Keratinocyte (primary cell): ENCODE measurements around the gene PAIP2. TPM values are rescaled to one million over a fixed set of nuclear protein-coding genes. Genes with fewer than 3 reads are reported as not detected.
"Not testable (repeated sequence)": the region's sequence is repeated elsewhere in the genome, so short reads cannot be mapped to it uniquely, and the experiment has no call there.

Experiments
- DNase-seq: peaks from one replicate; pipeline ENCODE4 v3.0.0-alpha.2; 2011; ENCODE audit warnings: low read depth, missing footprints, low spot score
- FAIRE-seq: peaks from 2 replicates; lab custom pipeline; 2011; peaks lifted over from hg19 to GRCh38; lab: Jason Lieb, UNC
- H2AFZ ChIP-seq: 2 replicates; pipeline ENCODE4 v1.6.0; 2012; ENCODE audit warnings: low read length, control low read depth, inconsistent platforms; ENCODE audit not compliant: control insufficient read depth
- H3K27ac ChIP-seq: 2 replicates; pipeline ENCODE4 v1.5.1; 2011; ENCODE audit warnings: low read length; ENCODE audit not compliant: control insufficient read depth, insufficient read depth
- H3K27me3 ChIP-seq: 3 replicates; pipeline ENCODE4 v1.6.0; 2011; ENCODE audit warnings: low read length; ENCODE audit not compliant: control insufficient read depth, insufficient read depth; ENCODE audit errors: extremely low read depth
- H3K36me3 ChIP-seq, 2 experiments: 2 replicates in 1 of 2; 3 replicates in 1 of 2; pipeline ENCODE4 v1.5.1; 2011; ENCODE audit warnings: low read length in 2 of 2, mild to moderate bottlenecking in 1 of 2; ENCODE audit not compliant: control insufficient read depth in 2 of 2, insufficient read depth in 2 of 2; ENCODE audit errors: extremely low read depth in 1 of 2
- H3K4me1 ChIP-seq: 3 replicates; pipeline ENCODE4 v1.5.1; 2011; ENCODE audit warnings: low read length; ENCODE audit not compliant: control insufficient read depth, insufficient read depth; ENCODE audit errors: extremely low read depth
- H3K4me2 ChIP-seq: 3 replicates; pipeline ENCODE4 v1.6.0; 2011; ENCODE audit warnings: low read depth, low read length; ENCODE audit not compliant: control insufficient read depth, insufficient read depth; ENCODE audit errors: extremely low read depth
- H3K4me3 ChIP-seq, 3 experiments: fragments of 200-600 bp in 1 of 3; sonication (generic) in 1 of 3; 2 replicates in 2 of 3; 3 replicates in 1 of 3; pipeline ENCODE4 v1.5.1; 2011 to 2016; ENCODE audit warnings: low read length in 3 of 3, mild to moderate bottlenecking in 3 of 3, control low read depth in 2 of 3, inconsistent platforms in 1 of 3, low read depth in 1 of 3, mixed read lengths in 1 of 3, mixed run types in 1 of 3, moderate library complexity in 1 of 3; ENCODE audit not compliant: control insufficient read depth in 2 of 3, insufficient read depth in 2 of 3; ENCODE audit errors: extremely low read depth in 1 of 3
- H3K79me2 ChIP-seq: 2 replicates; pipeline ENCODE4 v1.6.0; 2012; ENCODE audit warnings: low read length; ENCODE audit not compliant: control insufficient read depth, insufficient read depth
- H3K9ac ChIP-seq: 3 replicates; pipeline ENCODE4 v1.6.0; 2011; ENCODE audit warnings: low read length; ENCODE audit not compliant: control insufficient read depth, insufficient read depth; ENCODE audit errors: extremely low read depth
- H3K9me1 ChIP-seq: 3 replicates; pipeline ENCODE4 v1.6.0; 2011; ENCODE audit warnings: low read length; ENCODE audit not compliant: control insufficient read depth, insufficient read depth; ENCODE audit errors: extremely low read depth
- H3K9me3 ChIP-seq: 2 replicates; pipeline ENCODE4 v1.5.1; 2012; ENCODE audit warnings: low read depth, low read length; ENCODE audit not compliant: control insufficient read depth
- H4K20me1 ChIP-seq: 3 replicates; pipeline ENCODE4 v1.6.0; 2011; ENCODE audit warnings: low read length; ENCODE audit not compliant: control insufficient read depth, insufficient read depth; ENCODE audit errors: extremely low read depth
- EZH2 ChIP-seq: IDR thresholded peaks from one replicate; pipeline ENCODE4 v1.6.1; 2012; ENCODE audit warnings: inconsistent platforms, mild to moderate bottlenecking, low read length, moderate library complexity
- dilution Hi-C: fragments of 300-500 bp; cut with MboI; formaldehyde crosslinking; loops from one replicate; pipeline ENCODE4 v1.7.0; 2020; ENCODE audit warnings: low sequenced_read_pairs; ENCODE audit not compliant: extremely low pct_ligation_motif_present
- polyA plus RNA-seq, 5 experiments: library from polyadenylated mRNA; depleted of rRNA in 3 of 5; stranded (reverse) in 3 of 5; stranded (forward) in 1 of 5; unstranded in 1 of 5; fragments of >200 nt; gene quantifications; 1 replicate in 1 of 5; 2 replicates in 3 of 5; 3 replicates in 1 of 5; pipeline versions ENCODE4 v1.2.1 to v1.2.3, GENCODE V29; 2011 to 2012; ENCODE audit warnings: missing spikeins in 2 of 5, low read depth in 1 of 5, low replicate concordance in 1 of 5
- TF ChIP-seq, protein P1 (sequence below), 3 experiments: IDR thresholded peaks in 1 of 3; conservative IDR thresholded peaks in 1 of 3; optimal IDR thresholded peaks in 1 of 3; 2 replicates in 2 of 3; 3 replicates in 1 of 3; pipeline versions ENCODE3 to v1.5.1; 2011; ENCODE audit warnings: low read length in 3 of 3, mild to moderate bottlenecking in 3 of 3, moderate library complexity in 2 of 3, control low read depth in 1 of 3, inconsistent platforms in 1 of 3; ENCODE audit not compliant: insufficient read depth in 2 of 3; ENCODE audit errors: extremely low read depth in 1 of 3

PAIP2 gene
- polyA plus RNA-seq, 1 donor (not counting 4 experiments of a cell fraction or from before 2014, with no cell fraction given) = 65.6 TPM

DNA sequence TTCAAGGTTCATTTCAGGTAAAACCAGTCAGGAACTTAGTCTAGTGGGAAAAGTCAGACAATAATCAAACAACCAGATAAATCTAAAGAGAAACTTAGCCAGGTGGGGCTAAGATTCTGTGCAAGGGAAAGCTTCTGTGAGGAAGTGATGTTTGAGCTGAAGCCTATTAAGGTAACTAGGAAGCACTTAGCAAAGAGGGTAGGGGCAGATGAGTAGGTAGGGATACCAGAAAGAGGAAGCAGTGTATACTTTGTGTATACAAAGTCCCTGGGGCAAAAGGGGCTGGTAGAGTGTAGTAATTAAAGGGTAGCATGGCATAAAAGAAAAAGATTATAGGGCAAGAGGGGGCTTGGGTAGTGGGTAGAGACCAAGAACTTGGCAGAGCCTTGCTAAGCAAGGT is 65.9 kb downstream of the PAIP2 start:
- Histone ChIP-seq H3K4me1 (peaks cover 14% of the 10 kb centered on the region), H3K79me2 (no peaks in the 10 kb centered on the region), H3K9me1 (no peaks in the 10 kb centered on the region), H3K4me2 (no peak overlapping the region), H3K36me3 (no peaks in the 10 kb centered on the region), H3K27me3 (no peaks in the 10 kb centered on the region), H3K9ac (no peak overlapping the region), H3K4me3 (no peak overlapping the region), H4K20me1 (no peaks in the 10 kb centered on the region), H2AFZ (no peak overlapping the region), H3K9me3 (no peaks in the 10 kb centered on the region), H3K27ac (no peak overlapping the region)
- no peak for TF ChIP-seq EZH2
- TF ChIP-seq, protein P1, sequence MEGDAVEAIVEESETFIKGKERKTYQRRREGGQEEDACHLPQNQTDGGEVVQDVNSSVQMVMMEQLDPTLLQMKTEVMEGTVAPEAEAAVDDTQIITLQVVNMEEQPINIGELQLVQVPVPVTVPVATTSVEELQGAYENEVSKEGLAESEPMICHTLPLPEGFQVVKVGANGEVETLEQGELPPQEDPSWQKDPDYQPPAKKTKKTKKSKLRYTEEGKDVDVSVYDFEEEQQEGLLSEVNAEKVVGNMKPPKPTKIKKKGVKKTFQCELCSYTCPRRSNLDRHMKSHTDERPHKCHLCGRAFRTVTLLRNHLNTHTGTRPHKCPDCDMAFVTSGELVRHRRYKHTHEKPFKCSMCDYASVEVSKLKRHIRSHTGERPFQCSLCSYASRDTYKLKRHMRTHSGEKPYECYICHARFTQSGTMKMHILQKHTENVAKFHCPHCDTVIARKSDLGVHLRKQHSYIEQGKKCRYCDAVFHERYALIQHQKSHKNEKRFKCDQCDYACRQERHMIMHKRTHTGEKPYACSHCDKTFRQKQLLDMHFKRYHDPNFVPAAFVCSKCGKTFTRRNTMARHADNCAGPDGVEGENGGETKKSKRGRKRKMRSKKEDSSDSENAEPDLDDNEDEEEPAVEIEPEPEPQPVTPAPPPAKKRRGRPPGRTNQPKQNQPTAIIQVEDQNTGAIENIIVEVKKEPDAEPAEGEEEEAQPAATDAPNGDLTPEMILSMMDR (optimal IDR thresholded peaks at IDR 0.05 in 1 of 3, IDR thresholded peaks at IDR 0.05 in 1 of 3, conservative IDR thresholded peaks at IDR 0.05 in 1 of 3; ENCODE audit: extremely low read depth in 1 of 3, insufficient read depth in 2 of 3, low read length in 3 of 3) = no peak
- dilution Hi-C loops = no loop called here
- DNase-seq (no peak), FAIRE-seq (no peak)

DNA sequence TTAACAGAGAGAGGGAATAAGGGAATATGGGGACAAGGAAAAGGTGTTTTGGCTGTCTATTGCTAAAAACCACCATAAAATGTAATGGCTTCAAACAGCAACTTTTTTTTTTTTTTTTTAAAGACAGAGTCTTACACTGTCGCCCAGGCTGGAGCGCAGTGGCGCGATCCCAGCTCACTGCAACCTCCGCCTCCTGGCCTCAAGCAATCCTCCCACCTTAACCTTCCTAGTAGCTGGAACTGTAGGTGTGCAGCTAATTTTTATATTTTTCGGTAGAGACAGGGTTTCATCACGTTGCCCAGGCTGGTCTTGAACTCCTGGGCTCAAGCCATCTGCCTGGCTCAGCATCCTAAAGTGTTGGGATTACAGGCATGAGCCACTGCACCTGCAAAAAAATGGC is 66.5 kb downstream of the PAIP2 start:
- dilution Hi-C loops = no loop called here
- no peak overlapping the region for H3K4me3 ChIP-seq
- H3K36me3 ChIP-seq = no peaks in the 10 kb centered on the region
- peaks cover 10% of the 10 kb centered on the region for H3K4me1 ChIP-seq
- no peaks in the 10 kb centered on the region for H3K9me1 ChIP-seq
- TF ChIP-seq, protein P1 (optimal IDR thresholded peaks at IDR 0.05 in 1 of 3, IDR thresholded peaks at IDR 0.05 in 1 of 3, conservative IDR thresholded peaks at IDR 0.05 in 1 of 3; ENCODE audit: extremely low read depth in 1 of 3, insufficient read depth in 2 of 3, low read length in 3 of 3) = no peak
- TF ChIP-seq EZH2 = no peak
- no peaks in the 10 kb centered on the region for H3K9me3 ChIP-seq
- no peaks in the 10 kb centered on the region for H4K20me1 ChIP-seq
- DNase-seq (no peak), FAIRE-seq (no peak)
- no peak overlapping the region for H3K9ac ChIP-seq
- H3K79me2 ChIP-seq = no peaks in the 10 kb centered on the region
- H3K27ac ChIP-seq = no peak overlapping the region
- H3K4me2 ChIP-seq = no peak overlapping the region
- H3K27me3 ChIP-seq = no peaks in the 10 kb centered on the region
- H2AFZ ChIP-seq = no peak overlapping the region

DNA sequence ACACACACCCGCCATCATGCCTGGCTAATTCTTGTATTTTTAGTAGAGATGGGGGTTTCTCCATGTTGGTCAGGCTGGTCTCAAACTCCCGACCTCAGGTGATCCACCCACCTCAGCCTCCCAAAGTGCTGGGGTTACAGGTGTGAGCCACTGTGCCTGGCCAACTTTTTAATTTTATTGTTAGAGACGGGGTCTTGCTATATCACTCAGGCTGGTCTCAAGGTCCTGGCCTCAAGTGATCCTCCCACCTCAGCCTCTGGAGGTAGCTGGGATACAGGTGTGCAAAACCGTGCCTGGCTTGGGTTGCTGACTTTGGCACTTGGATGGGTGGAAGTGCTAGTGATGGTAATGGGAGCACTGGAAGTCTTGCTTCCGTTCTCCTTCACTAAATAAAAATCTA is 67.5 kb downstream of the PAIP2 start:
- H4K20me1 ChIP-seq, H3K4me2 ChIP-seq, H3K9me1 ChIP-seq, H3K27ac ChIP-seq, dilution Hi-C loops, H3K9ac ChIP-seq, H3K36me3 ChIP-seq, H3K79me2 ChIP-seq, H3K27me3 ChIP-seq, H3K4me3 ChIP-seq, DNase-seq, H2AFZ ChIP-seq, H3K9me3 ChIP-seq, FAIRE-seq: not testable (repeated sequence)
- peaks cover 12% of the 10 kb centered on the region for H3K4me1 ChIP-seq
